GM12878 (cell line): ENCODE data around the gene TDRD3. TPM values are rescaled to one million over a fixed set of nuclear protein-coding genes. Genes with fewer than 3 reads are reported as not detected.

Experiments
- ATAC-seq: fragments of 200-7000 bp; cut with Tn5 transposase; 3 replicates; pipeline ENCODE4 v1.9.1; 2020; ENCODE audit warnings: mild to moderate bottlenecking, moderate library complexity
- BruUV-seq: library from RNA; stranded (reverse); fragments of 400-500 nt; replicated peaks from 2 replicates; lab custom pipeline; 2021; lab: Mats Ljungman, UMichigan
- CTCF ChIA-PET: fragments of 300-600 bp; sonication (Branson Sonifier 250); formaldehyde crosslinking; extraction: SDS; loops from one replicate; lab custom pipeline; 2021; ENCODE audit warnings: inconsistent platforms; lab: Yijun Ruan, JAX
- POLR2A ChIA-PET: fragments of 350-600 bp; formaldehyde crosslinking; extraction: SDS; loops from one replicate; lab custom pipeline; 2021; ENCODE audit warnings: inconsistent platforms; lab: Charles Lee
- RAD21 ChIA-PET: fragments of 300-600 bp; sonication (Branson Sonifier 250); formaldehyde crosslinking; loops from one replicate; lab custom pipeline; 2023; ENCODE audit warnings: antibody characterized with exemption; ENCODE audit not compliant: unreplicated experiment; lab: Charles Lee
- SMC1A ChIA-PET: fragments of 300-600 bp; sonication (Branson Sonifier 250); formaldehyde crosslinking; loops from one replicate; lab custom pipeline; 2023; ENCODE audit not compliant: unreplicated experiment, uncharacterized antibody; lab: Charles Lee
- DNase-seq: peaks from one replicate; pipeline ENCODE4 v3.0.0-alpha.2; 2011; ENCODE audit warnings: low read depth, low spot score
- FAIRE-seq: peaks from 3 replicates; lab custom pipeline; 2011; peaks lifted over from hg19 to GRCh38; lab: Jason Lieb, UNC
- H2AFZ ChIP-seq: 2 replicates; pipeline ENCODE4 v1.6.0; 2011; ENCODE audit warnings: low read depth, low read length, control low read depth; ENCODE audit not compliant: control insufficient read depth
- H3K27ac ChIP-seq: 2 replicates; pipeline ENCODE4 v1.5.1; 2011; ENCODE audit warnings: control low read depth; ENCODE audit not compliant: control insufficient read depth, insufficient read depth
- H3K27me3 ChIP-seq, 2 experiments: replicated peaks in 1 of 2; 2 replicates each; pipeline versions ENCODE4 v1.6.0 to v1.6.1; 2011; ENCODE audit warnings: low read length in 1 of 2; ENCODE audit not compliant: control insufficient read depth in 2 of 2, insufficient read depth in 2 of 2
- H3K36me3 ChIP-seq, 2 experiments: 2 replicates each; pipeline ENCODE4 v1.5.1; 2011; ENCODE audit warnings: low read length in 1 of 2; ENCODE audit not compliant: control insufficient read depth in 2 of 2, insufficient read depth in 2 of 2
- H3K4me1 ChIP-seq: 2 replicates; pipeline ENCODE4 v1.6.1; 2011; ENCODE audit warnings: mild to moderate bottlenecking, low read length, moderate library complexity, mixed read lengths; ENCODE audit not compliant: control insufficient read depth, insufficient read depth
- H3K4me2 ChIP-seq: 2 replicates; pipeline ENCODE4 v1.6.0; 2011; ENCODE audit warnings: control low read depth; ENCODE audit not compliant: control insufficient read depth, insufficient read depth
- H3K4me3 ChIP-seq: fragments of 200-600 bp; sonication (generic); 2 replicates; pipeline ENCODE4 v1.5.1; 2016
- H3K79me2 ChIP-seq: 2 replicates; pipeline ENCODE4 v1.6.0; 2011; ENCODE audit warnings: low read length; ENCODE audit not compliant: control insufficient read depth, insufficient read depth
- H3K9ac ChIP-seq: 2 replicates; pipeline ENCODE4 v1.8.0; 2011; ENCODE audit warnings: low read length, control low read depth, mixed read lengths; ENCODE audit not compliant: control insufficient read depth, insufficient read depth
- H3K9me3 ChIP-seq: replicated peaks from 3 replicates; pipeline ENCODE4 v1.5.1; 2011; ENCODE audit warnings: mild to moderate bottlenecking, low read length; ENCODE audit not compliant: control insufficient read depth, insufficient read depth
- H4K20me1 ChIP-seq: 2 replicates; pipeline ENCODE4 v1.6.0; 2011; ENCODE audit not compliant: control insufficient read depth, insufficient read depth
- BACH1 ChIP-seq: fragments of 450-650 bp; IDR thresholded peaks from 2 replicates; pipeline ENCODE4 v1.6.1; 2017; ENCODE audit warnings: mild to moderate bottlenecking, borderline replicate concordance
- BCLAF1 ChIP-seq: fragments of 450-650 bp; IDR thresholded peaks from 2 replicates; pipeline ENCODE4 v1.6.1; 2017; ENCODE audit warnings: antibody characterized with exemption, mild to moderate bottlenecking, moderate library complexity
- CBX5 ChIP-seq: sonication (generic); IDR thresholded peaks from 2 replicates; pipeline ENCODE4 v1.6.1; 2016; ENCODE audit warnings: low read depth, moderate library complexity, mild to moderate bottlenecking, inconsistent platforms
- CEBPZ ChIP-seq: fragments of 150-350 bp; IDR thresholded peaks from 2 replicates; pipeline ENCODE4 v1.6.1; 2016; ENCODE audit warnings: low read depth, low read length
- CHD4 ChIP-seq: fragments of 200-600 bp; sonication (generic); IDR thresholded peaks from 2 replicates; pipeline ENCODE4 v1.6.1; 2016; ENCODE audit warnings: mild to moderate bottlenecking
- EGR1 ChIP-seq, 2 experiments: IDR thresholded peaks; 1 replicate in 1 of 2; 2 replicates in 1 of 2; pipeline ENCODE4 v1.6.1; 2011 to 2012; ENCODE audit warnings: low read depth in 2 of 2, low read length in 2 of 2, borderline replicate concordance in 1 of 2, mild to moderate bottlenecking in 1 of 2, moderate library complexity in 1 of 2
- ETV6 ChIP-seq, 2 experiments: fragments of 450-650 bp in 1 of 2; IDR thresholded peaks in 1 of 2; conservative IDR thresholded peaks in 1 of 2; 2 replicates each; pipeline ENCODE4 v1.6.1; 2014; ENCODE audit warnings: antibody characterized with exemption in 1 of 2, borderline replicate concordance in 1 of 2, low read depth in 1 of 2, mild to moderate bottlenecking in 1 of 2, moderate library complexity in 1 of 2
- IKZF1 ChIP-seq: fragments of 450-650 bp; conservative IDR thresholded peaks from 2 replicates; pipeline ENCODE4 v1.6.1; 2017; ENCODE audit warnings: antibody characterized with exemption, mild to moderate bottlenecking
- MEF2A ChIP-seq: IDR thresholded peaks from 2 replicates; pipeline ENCODE4 v1.6.1; 2011; ENCODE audit warnings: low read depth, mild to moderate bottlenecking, low read length, moderate library complexity; ENCODE audit not compliant: insufficient read depth
- POLR2A ChIP-seq: IDR thresholded peaks from 2 replicates; pipeline ENCODE4 v1.6.1; 2011; ENCODE audit warnings: low read depth, mild to moderate bottlenecking, low read length
- RBBP5 ChIP-seq: fragments of 200-600 bp; sonication (generic); conservative IDR thresholded peaks from 2 replicates; pipeline ENCODE4 v1.6.1; 2016
- STAT1 ChIP-seq: fragments of 450-650 bp; conservative IDR thresholded peaks from 2 replicates; pipeline ENCODE4 v1.6.1; 2014; ENCODE audit warnings: antibody characterized with exemption, mild to moderate bottlenecking
- TCF3 ChIP-seq: IDR thresholded peaks from 2 replicates; pipeline ENCODE4 v1.6.1; 2012; ENCODE audit warnings: low read depth, mild to moderate bottlenecking, low read length, borderline replicate concordance; ENCODE audit not compliant: insufficient read depth
- YY1 ChIP-seq: IDR thresholded peaks from 2 replicates; pipeline ENCODE4 v1.6.1; 2011; ENCODE audit warnings: low read depth, mild to moderate bottlenecking, low read length
- WGBS: methylation state at CpG from one replicate; pipeline ENCODE4 v1.1.6; 2016; ENCODE audit warnings: low lambda C conversion rate; ENCODE audit not compliant: insufficient replicate concordance, insufficient coverage; ENCODE audit errors: missing lambda C conversion rate; 5-methylcytosine and 5-hydroxymethylcytosine counted together
- in situ Hi-C: fragments of 300-500 bp; cut with MboI; formaldehyde crosslinking; loops from 9 replicates; pipeline ENCODE4 v1.14.3; 2018; ENCODE audit warnings: mixed read lengths
- intact Hi-C: fragments of 100-400 bp; cut with micrococcal nuclease; formaldehyde crosslinking; loops from one replicate; pipeline ENCODE4 v1.14.2; 2022; ENCODE audit not compliant: unreplicated experiment
- polyA plus RNA-seq, 11 experiments: library from polyadenylated mRNA; depleted of rRNA in 4 of 11; unstranded in 6 of 11; stranded (reverse) in 5 of 11; fragments of >200 nt; fragmentation: Nextera tagmentation in 4 of 11; fragmentation: Illumina TruSeq in 1 of 11; extraction: Ambion mirVana in 4 of 11; extraction: Trizol in 1 of 11; gene quantifications; 1 replicate in 1 of 11; 2 replicates in 10 of 11; pipeline versions ENCODE4 v1.2.1 to v1.2.3, GENCODE V29; 2011 to 2016; ENCODE audit warnings: inconsistent platforms in 2 of 11, missing spikeins in 2 of 11, low read depth in 1 of 11
- total RNA-seq, 4 experiments: library from RNA; depleted of rRNA in 3 of 4; stranded (reverse); fragments of >200 nt in 3 of 4; fragmentation: Illumina TruSeq in 1 of 4; extraction: Trizol in 1 of 4; gene quantifications; 2 replicates each; pipeline versions ENCODE4 v1.2.1 to v1.2.3, GENCODE V29; 2013 to 2021
- TF ChIP-seq, protein P1 (sequence below): fragments of 450-650 bp; IDR thresholded peaks from 2 replicates; pipeline ENCODE4 v1.6.1; 2017; ENCODE audit warnings: low read depth, mild to moderate bottlenecking, moderate library complexity

The TDRD3 gene
- total and polyA plus RNA-seq, 10 of the 15 experiments (the other 5 are each of a cell fraction or from before 2014, with no cell fraction given), result 8.4 to 27.9 (median 15.8) TPM

GRCh38 chr13:60411983-60412382, 15.0 kb downstream of the TDRD3 start:
- intact Hi-C loops (no loop called here), in situ Hi-C loops (no loop called here)
- SMC1A ChIA-PET, result interaction anchor here (0.8 to 4.5 kb wide), 4 partner anchors 9 to 247 kb away, joined by 3 to 55 read pairs (median 8); no protein-coding TSS in a partner anchor
- Histone ChIP-seq H3K79me2 (peaks cover 12% of the 10 kb centered on the region; the same call in 1 of the 2 replicates), H3K27me3 (no peaks in the 10 kb centered on the region), H2AFZ (no peak overlapping the region), H3K9me3 (no peaks in the 10 kb centered on the region; the same call in 1 of the 3 replicates), H3K4me1 (no peaks in the 10 kb centered on the region), H3K27ac (no peak overlapping the region), H3K4me2 (no peak overlapping the region), H3K36me3 (no peaks in the 10 kb centered on the region), H4K20me1 (no peaks in the 10 kb centered on the region), H3K4me3 (no peak overlapping the region), H3K9ac (no peak overlapping the region)
- no TSS peak for BruUV-seq
- DNase-seq (no peak), FAIRE-seq (no peak), ATAC-seq (no peak)
- 98% methylated on average over 2 of the region's 2 CpGs for WGBS
- CTCF ChIA-PET, result interaction anchor here (1.2 to 2.0 kb wide), 7 partner anchors 12 to 19 kb away, joined by 4 to 7 read pairs (median 6); partner anchors contain the start of gene TDRD3
- POLR2A ChIA-PET, result interaction anchor here (0.6 to 1.3 kb wide), 2 partner anchors 11 to 51 kb away, joined by 4 to 5 read pairs; no protein-coding TSS in a partner anchor
- TF ChIP-seq CBX5 (no peak), POLR2A (no peak), STAT1 (no peak), BACH1 (no peak), CEBPZ (no peak), EGR1 (IDR thresholded peaks at IDR 0.05; ENCODE audit: borderline replicate concordance in 1 of 2, low read depth in 2 of 2, low read length in 2 of 2) (no peak), MEF2A (no peak), TCF3 (no peak), CHD4 (no peak), ETV6 (conservative IDR thresholded peaks at IDR 0.05 in 1 of 2, IDR thresholded peaks at IDR 0.05 in 1 of 2; ENCODE audit: borderline replicate concordance in 1 of 2, low read depth in 1 of 2) (no peak), BCLAF1 (no peak), IKZF1 (no peak), RBBP5 (no peak), YY1 (no peak)
- TF ChIP-seq, protein P1, sequence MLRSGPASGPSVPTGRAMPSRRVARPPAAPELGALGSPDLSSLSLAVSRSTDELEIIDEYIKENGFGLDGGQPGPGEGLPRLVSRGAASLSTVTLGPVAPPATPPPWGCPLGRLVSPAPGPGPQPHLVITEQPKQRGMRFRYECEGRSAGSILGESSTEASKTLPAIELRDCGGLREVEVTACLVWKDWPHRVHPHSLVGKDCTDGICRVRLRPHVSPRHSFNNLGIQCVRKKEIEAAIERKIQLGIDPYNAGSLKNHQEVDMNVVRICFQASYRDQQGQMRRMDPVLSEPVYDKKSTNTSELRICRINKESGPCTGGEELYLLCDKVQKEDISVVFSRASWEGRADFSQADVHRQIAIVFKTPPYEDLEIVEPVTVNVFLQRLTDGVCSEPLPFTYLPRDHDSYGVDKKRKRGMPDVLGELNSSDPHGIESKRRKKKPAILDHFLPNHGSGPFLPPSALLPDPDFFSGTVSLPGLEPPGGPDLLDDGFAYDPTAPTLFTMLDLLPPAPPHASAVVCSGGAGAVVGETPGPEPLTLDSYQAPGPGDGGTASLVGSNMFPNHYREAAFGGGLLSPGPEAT, result no peak
- RAD21 ChIA-PET, result interaction anchor here (1.5 to 4.6 kb wide), 4 partner anchors 13 to 83 kb away, joined by 4 to 29 read pairs (median 20); no protein-coding TSS in a partner anchor
